GM19025 (cell line): ENCODE results near the gene ADIPOR2.
A peak's percentile ranks its signal among the peaks of the same experiment; 100 is the strongest.
"Not testable (repeated sequence)": the region's sequence is repeated elsewhere in the genome, so short reads cannot be mapped to it uniquely, and the experiment has no call there.

ENCODE experiments used
- ATAC-seq: cut with Tn5 transposase; IDR thresholded peaks from one replicate; pipeline ENCODE4 v1.9.1; 2021; ENCODE audit warnings: mild to moderate bottlenecking, low read depth, moderate library complexity; ENCODE audit not compliant: unreplicated experiment

Gene ADIPOR2

DNA sequence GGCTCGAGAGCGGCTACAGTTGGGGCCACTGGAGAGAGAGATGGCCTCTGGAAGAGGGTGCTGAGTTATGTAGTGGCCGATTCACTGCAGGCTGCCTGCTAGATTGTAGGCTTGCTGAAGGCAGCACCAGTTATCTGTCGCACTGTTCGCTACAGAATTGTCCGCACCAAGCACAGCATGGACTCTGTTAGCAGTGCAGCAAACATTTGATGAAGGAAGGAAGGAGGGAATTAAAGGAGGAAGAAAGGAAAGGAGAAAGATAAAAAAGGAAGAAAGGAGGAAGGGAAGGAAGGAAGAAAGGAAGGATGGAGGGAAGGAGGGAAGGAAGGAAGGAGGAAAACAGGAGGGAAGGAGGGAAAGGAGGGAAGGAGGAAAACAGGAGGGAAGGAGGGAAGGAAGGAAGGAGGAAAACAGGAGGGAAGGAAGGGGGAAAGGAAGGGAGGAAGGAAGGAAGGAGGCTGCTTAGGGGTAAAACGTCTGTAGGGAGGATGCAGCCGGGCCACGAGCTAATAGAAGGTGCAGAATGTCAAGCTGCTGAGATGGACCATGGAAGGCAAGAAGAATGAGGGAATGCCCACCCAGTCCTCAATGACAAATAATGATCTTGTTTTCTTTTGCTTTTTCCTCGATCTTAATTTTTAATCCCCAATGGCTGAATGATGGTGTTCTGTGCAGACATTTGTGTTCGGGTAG, 27.3 kb upstream of the ADIPOR2 start:
- ATAC-seq, result no peak

- ATAC-seq, result no peak
Observed at GRCh38 chr12:1665366-1665765, 25.5 kb upstream of the ADIPOR2 start.

- ATAC-seq, result no peak
Observed at GRCh38 chr12:1666215-1666614, 24.7 kb upstream of the ADIPOR2 start.

DNA sequence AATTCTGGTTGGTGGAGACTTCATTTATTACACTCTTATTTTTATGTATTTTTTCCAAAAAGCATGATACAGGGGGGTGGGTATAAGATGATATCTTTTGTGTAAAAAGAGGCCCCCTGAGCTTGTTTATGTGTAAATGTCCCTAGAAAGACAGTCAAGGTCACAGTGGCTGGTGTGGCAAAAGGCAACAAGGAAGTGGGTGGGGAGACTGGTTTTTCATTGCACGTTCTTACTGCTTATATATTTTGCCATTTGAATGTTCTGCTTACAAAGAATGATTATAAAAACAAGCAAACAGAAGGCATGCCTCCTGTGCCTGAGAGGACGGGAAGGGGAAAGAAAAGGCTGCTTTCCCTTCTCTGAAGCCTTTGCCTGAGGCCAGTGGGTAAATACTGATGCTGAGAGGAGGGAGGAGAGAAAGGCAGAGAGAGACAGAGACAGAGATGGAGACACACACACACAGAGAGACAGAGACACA, 24.1 kb upstream of the ADIPOR2 start:
- ATAC-seq, result no peak

GRCh38 chr12:1668833-1669543, 21.9 kb upstream of the ADIPOR2 start:
- ATAC-seq, result no peak

DNA sequence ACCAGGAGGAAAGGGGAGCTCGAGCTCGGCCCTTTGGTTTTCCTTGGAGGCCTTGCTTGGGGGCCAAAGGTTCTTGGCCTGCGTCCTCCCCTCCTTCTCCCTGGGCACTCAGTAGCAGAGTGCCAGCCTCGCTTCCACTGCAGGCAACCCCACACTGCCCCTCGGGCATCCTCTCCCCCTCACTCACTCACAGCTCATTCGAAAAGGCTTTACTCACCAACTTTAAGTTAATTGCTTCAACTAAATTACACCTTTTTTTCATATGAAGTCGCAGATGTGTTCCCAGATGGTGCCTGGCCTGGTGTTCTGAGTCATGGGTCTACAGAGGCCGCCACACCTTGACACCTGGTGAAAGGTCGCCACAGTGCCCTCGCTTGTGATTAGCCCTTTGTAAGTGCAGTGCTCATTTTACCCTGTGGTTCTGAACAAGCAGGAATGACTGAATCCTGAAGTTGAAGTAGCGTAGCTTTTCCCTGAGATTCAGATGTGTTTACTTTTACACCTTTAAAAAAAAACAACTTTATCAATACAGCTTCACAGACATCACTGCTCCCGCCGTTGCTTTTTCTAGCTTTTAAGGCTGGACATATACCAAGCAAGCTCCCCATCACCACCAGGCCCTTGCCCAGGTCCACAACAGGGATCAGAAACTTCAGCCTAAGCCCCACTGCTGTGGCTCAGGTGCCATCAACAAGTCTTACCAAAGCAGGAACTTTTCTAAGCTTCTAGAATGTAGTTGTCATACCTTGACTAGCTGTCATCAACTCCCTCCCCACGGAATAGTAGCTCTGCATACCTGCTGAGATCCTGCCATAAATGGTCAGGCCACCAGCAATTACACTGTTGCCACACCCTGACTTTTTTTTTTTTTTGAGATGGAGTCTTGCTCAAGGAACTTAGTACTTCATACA, 20.3 kb upstream of the ADIPOR2 start:
- ATAC-seq, result no peak

- ATAC-seq, result no peak
Observed at GRCh38 chr12:1676043-1676442, 14.8 kb upstream of the ADIPOR2 start.

- no peak for ATAC-seq
Observed at GRCh38 chr12:1680804-1681492, 9.9 kb upstream of the ADIPOR2 start.

GRCh38 chr12:1681493-1681807, 9.4 kb upstream of the ADIPOR2 start:
- ATAC-seq, result no peak

GRCh38 chr12:1688086-1688710, 2.7 kb upstream of the ADIPOR2 start:
- no peak for ATAC-seq

DNA sequence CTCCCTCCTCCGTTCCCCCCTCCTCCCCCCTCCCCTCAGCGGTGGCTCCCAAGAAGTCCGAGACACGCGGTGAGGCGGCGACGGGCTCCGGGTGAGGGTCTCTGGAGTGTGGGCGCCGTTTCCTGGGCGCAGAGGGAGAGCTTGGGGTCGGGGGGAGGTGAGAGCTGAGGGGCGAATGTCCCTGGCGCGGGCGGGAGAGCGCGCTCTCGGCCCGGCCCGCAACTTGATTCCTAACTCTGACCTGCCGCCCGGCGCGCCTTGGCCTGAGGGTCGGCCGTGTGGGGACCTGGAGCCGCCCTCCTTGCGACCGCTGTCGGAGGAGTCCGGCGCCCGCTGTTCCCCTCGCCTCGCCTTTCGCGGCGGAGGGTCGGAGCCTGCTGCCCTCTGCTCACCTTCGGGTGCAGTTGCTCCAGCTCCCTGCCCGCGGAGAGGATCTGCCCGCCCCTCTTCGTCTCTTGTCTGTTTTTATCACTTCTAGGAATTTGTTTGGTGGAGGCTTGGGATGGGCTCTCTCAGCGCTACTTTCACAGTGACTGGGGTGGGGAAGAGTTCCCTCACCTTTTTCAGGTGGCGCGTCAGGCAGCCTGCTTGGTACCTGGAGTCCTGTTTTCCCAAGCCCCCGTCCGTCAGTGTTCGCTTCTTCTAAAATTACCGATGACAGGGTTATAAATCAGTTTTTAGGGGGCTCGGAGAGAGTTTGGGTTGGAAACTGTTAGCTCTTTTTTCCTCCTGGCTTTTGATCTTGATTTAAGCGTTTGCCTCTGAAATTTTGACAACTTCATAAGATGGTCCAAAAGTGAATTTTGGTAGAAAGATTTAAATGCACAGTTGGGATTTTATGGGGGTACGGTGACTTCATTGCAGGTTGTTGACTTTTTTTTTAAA, 495 bp downstream of the ADIPOR2 start:
- peak; percentile 30 for ATAC-seq

- no peak for ATAC-seq
Observed at GRCh38 chr12:1692226-1692625, 1.4 kb downstream of the ADIPOR2 start.

GRCh38 chr12:1692895-1693610, 2.2 kb downstream of the ADIPOR2 start:
- ATAC-seq, result no peak

GRCh38 chr12:1695097-1695496, 4.2 kb downstream of the ADIPOR2 start:
- ATAC-seq, result not testable (repeated sequence)

DNA sequence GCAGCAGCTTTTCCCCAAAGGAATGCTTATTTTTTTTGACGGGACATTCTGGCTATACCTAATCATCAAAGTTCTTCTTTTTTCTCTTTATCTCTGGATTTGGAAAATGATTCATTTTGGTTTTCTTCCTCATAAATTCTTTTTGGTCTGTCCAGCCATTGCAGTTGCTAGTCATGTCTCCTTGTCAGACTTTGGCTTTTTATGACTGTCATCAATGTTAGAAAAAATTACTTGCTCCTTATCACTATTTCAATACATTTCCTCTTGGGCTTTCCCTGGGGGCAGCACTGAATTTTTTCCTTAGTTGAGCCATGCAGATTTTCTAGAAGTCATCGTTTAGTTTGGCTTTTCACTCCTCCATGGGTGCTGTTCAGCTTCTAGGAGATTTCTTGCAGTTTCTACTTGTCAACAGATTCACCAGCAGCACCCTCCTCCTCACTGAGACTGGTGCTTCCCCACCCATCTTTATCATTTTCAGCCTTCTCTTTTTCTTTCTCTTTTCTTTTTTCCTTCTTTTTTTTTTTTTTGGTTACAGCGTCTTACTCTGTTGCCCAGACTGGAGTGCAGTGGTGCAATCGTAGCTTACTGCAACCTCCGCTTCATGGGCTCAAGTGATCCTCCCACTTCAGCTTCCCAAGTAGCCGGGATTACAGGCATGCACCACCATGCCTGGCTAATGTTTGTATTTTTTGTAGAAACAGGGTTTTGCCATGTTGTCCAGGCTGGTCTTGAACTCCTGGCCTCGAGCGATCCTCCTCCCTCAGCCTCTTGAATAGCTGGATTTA, 5.2 kb downstream of the ADIPOR2 start:
- ATAC-seq, result no peak

DNA sequence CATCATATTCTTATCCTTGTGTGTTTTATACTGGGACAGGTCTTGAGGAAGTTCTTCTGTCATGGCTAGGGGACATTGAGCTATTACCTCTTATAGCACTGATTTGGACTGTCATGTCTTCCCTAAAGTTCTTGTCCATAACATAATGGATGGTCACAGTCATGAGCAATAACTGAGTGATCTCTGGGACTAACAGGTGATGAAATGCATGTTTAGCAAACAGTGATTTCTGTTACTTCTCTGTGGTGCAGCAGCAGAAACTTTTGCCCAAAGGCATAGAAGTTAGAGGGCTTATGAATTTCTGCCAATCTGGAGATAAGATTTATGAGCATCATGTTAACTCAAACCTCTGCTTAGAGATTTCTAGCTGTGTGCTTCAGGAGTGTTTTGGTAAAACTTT, 5.9 kb downstream of the ADIPOR2 start:
- no peak for ATAC-seq

DNA sequence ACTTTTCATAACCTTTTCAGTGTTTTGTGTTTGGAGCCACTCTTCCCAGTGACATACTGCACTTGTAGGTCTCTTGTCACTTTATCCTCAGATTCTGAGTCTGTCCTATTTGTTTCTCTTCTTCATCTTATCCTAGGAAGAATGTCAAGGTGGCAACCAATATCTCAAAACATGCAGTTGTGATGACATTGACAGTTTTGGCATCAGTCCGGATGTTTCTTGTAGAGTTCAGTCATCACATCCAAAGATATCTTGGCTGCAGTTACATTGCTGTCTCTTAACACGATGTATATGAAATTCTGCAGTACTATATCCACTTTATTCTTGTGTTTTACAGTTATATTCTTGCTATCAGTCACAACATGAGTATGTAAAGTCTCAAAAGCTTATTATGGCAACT, 6.4 kb downstream of the ADIPOR2 start:
- ATAC-seq, result no peak

- ATAC-seq, result no peak
Observed at GRCh38 chr12:1698720-1699119, 7.8 kb downstream of the ADIPOR2 start.
